HG03103 (cell line): Measurements from ENCODE around the gene UBE2N.
"Not testable (repeated sequence)": the region's sequence is repeated elsewhere in the genome, so short reads cannot be mapped to it uniquely, and the experiment has no call there.

Source experiments
- ATAC-seq: cut with Tn5 transposase; IDR thresholded peaks from one replicate; pipeline ENCODE4 v1.9.1; 2021; ENCODE audit warnings: low read depth; ENCODE audit not compliant: unreplicated experiment

Gene UBE2N

DNA sequence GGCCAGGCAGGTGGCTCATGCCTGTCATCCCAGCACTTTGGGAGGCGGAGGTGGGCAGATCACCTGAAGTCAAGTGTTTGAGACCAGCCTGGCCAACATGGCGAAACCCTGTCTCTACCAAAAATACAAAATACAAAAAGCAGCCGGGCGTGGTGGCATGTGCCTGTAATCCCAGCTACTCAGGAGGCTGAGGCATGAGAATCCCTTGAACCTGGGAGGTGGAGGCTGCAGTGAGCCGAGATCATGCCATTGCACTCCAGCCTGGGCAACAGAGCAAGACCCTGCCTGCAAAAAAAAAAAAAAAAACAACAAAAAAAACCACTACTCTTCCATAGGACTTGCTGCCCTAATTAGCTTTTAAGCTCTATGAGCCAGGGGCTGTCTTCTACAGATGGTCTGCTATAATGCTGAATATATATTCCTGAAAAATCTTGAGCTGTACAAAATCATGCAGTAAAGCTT is 59.7 kb downstream of the UBE2N start:
- not testable (repeated sequence) for ATAC-seq

DNA sequence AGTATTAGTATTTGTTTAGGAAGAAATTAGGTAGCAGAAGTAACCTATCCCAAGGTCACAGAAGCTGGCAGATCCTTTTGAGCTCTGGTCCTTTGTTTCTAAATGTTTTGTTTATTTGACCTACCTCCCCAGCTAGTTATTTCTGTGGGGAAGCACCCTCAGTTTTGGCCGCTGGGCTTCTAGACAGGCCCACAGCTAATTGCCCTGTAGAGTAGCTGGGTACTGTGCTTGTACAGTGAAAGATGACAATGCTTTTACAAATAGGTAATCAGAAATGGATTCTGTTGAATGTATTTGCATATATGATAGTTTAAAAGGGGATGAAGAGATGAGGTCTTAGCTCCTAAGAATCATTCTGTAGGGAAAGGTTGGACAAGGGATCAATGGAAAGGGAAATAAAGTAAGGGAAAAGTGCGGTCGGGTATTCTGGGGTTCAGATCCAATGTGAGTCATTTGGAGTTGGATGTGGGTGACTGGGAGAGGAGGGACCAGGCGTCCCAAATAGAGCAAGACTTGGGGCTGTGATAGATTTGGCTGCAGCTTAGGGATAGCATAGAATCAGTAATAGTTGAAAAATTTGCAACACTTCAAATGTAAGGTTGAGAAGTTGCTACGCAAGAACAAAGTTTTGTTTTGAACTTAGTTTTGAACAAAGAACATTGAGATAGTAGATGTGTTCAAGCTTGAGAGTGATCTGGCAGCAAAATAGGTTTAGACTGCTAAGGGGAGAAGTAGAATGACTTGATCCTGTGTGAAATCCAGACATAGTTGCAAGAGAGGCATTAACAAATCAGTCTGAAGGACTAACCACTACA is 60.4 kb downstream of the UBE2N start:
- ATAC-seq, result no peak

DNA sequence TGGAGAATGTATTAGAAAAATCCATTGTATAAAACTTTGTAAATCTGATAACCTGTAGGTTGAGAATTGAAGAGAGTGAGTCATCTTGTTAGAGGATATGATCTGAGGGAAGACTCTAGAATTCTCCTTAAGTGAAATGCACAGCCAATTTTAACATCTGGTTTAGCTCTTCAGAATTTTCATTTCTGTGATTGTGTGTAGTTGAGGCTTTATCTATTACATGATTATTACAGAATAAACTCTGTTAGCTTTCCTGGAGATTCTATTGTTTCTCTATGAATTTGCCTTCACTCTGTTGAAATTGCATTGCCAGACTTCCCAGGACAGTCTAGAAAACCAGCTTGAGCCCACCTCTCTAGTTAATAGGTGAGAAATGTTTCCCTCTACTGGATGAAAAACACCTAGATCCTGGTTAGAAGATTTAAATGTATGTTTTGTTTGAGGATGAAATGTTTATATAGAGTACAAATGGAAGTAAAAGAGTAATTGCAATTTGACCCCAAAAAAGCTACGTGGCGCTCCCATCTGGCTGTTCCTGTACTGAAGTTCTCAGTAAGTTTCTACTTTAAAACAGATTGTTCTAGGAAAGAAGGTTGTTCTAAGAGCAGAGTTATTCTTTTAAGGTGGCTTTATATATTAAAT is 61.1 kb downstream of the UBE2N start:
- ATAC-seq, result no peak

DNA sequence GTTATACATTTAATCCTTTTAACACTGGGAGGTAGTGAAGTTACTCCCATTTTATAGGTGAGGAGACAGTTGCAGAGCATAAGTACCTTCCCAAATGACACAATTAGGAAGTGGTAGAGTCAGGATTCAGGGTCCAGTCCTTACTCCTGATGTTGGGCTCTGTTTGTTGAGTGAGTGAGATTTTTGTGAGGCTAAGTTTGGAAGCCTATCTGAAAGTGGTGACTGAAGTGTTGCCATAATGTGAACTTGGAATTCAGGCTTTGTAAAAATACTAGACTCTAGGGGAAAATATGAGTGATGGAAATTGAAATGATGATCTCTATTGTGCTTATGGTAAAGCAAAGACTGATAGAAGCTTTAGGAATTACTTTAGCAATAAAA is 61.8 kb downstream of the UBE2N start:
- ATAC-seq, result no peak

DNA sequence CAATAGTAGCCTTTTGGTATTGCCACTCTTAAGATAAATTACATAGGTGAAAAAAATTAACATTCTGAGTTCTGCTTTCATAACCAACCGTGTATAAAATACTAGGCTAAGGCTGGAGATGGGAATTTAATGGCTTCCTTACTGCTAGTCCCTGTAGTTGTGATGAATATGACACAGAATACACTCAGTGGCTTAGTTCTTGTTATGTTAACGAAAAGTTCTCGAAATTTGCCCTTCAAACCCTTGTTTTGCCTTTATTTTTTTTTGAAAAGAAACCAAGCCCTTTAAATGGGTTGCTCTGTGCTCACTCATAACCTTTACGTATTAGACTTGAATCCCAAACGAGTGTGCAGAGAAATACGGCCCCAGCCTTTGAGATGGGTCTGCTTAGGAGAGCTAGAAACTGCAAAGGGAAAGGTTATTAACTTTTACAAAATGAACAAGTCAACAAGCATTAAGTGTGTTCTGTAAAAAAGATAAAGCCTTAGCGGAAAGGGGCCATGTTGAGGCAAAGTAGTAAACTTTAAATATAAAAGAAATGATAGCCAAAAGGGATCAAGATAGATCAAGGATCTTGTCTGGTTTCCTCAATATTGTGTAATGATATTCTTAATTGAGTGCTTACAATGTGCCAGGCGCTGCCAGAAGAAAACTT is 62.3 kb downstream of the UBE2N start:
- ATAC-seq, result no peak

DNA sequence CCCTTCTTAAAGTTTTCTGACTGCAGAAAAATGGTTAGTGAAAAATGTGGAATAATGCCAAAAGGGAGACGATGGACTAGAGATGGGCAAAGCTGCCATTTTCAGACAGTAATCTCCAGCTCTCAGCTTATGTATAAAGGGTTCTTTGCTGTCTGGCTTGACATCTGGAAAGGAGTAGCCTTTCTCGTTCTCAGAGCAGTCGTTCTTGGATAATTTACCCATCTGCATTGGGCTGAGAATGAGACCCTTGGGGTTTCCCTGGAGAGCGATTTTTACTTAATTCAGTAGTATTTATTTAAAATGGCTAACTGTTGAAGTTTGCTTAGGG is 62.8 kb downstream of the UBE2N start:
- ATAC-seq, result no peak

DNA sequence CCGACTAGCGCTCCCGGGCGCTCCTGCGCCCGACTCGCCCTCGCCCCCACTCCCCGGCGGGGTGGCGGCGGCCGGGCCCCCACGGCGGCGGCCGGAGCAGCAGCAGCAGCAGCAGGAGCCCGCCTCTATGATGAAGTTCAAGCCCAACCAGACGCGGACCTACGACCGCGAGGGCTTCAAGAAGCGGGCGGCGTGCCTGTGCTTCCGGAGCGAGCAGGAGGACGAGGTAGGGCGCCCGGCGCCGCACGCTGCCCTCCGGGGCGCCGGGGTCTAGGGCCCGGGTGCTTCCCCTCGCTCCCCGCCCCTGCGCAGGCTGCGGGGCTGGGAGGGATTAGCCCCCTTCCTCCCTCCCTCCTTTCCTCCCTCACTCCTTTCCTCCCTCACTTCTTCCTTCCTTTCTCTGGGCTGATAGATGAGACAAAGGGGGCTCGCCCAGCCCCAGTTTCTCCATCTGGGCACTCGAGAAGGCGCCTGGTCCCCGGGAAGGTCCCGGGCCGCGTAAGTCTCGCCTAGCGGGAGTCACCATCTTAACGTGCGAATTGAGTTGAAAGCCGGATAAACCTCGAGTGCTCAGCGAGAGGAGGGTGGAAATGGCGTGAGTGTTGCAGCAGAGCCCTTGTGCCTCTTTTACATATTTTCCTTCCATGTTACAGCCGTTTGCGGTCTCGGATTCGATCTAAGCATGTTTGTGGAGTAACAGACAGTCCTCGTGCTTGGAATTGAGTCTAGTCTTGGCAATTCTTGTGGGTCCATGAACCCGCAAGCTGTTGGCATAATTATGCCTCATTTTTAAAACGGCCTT is 63.4 kb downstream of the UBE2N start:
- ATAC-seq, result peak; percentile 24

DNA sequence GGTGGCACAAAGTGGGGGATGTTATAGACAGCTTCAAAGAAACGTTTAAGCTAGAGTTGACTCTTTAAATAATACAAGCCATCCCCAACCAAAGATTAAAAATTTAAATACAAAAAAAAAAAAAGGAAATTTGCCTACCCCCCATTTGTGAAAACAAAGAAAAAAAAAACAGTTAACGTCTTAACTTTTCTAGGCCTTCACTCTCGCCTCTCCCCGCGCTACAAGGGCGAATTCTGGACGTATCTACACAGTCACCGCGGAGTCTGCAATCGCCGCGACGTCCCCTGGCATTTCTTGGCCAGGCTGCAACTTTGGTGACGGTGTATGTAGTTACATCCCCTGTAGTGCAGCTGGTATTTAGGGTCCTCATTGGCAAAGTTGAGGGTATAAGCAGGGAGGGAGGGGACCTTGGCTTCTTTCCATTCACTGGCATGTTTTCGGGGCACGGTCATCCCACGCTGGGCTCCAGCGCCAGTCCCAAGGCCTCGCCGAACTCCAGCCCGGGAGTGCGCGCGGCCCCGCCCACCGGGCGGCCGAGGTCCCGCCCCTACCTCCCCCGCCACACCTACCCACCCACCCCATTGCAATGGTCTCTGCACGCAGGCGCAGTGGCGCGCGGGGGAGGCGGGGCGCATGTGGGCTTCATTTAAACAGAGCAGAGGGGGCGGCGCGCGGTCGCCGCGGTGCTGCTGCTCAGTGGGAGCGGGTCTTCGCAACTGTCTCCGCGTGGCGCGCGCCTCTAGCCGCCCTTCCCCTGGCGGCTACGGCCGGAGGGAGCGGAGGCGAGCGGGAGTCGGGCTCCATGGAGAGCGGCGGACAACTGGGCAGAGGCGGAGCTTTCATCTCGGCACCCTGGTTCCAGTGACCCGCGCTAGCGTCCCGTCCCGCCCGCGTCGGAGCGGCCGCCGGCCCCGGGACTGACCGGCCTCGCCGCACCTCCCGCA is 64.2 kb downstream of the UBE2N start, which contains the start of gene NUDT4:
TSS of gene NUDT4 (plus strand) at position 674 of the 944 bp plus-strand sequence. CDS start 398 bp downstream, outside the sequence.
- peak; percentile 65 for ATAC-seq

DNA sequence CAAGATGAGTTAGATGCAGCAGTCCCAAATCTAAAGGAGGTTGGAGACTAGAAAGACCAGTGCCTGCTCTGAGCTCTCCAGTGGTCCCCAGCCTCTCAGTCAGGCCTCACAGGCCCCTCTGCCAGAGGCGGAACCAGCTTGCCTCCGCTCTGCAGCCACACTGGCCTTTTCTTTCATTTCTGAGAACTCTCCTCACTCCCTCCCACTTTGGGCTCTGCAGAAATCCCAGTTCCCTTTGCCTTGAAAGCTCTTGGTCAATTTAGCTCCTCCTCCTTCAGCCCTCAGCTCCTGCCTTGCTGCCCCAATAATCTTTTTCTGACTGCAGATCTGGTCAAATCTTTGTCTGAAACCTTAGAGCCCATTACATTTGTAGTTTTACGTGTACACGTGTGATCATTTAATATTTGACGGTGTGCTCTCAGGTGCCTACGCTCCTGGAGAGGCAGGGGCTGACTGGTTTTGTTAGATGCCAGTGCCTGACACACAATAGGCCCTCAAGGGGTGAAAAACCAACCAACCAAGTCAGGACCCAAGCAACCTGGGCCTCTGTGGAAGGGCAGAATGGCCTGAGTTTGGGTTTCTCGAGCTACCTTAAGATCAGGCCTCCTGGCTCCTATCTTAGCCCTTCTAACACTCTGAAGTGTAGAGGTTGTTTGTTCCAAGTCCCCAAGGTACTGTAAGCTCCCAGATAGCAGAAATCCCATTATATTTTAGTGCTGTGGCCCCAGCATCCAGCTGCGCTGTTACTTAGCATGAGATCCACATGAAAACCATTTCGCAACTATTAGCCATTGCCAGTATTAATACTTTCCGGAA is 65.1 kb downstream of the UBE2N start:
- no peak for ATAC-seq

DNA sequence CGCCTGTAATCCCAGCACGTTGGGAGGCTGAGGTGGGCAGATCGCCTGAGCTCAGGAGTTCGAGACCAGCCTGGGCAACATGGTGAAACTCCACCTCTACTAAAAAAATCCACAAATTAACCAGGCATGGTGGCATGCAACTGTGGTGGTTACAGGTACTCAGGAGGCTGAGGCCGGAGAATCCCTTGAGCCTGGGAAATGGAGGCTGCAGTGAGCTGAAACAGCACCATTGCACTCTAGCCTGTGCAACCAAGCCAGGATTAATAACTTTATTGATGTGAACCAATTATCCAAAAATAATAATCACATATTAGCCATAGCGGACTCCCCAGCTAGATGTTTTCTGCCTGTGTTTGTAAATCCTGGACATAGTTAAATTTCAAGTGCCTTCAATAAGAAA is 65.8 kb downstream of the UBE2N start:
- ATAC-seq, result no peak

DNA sequence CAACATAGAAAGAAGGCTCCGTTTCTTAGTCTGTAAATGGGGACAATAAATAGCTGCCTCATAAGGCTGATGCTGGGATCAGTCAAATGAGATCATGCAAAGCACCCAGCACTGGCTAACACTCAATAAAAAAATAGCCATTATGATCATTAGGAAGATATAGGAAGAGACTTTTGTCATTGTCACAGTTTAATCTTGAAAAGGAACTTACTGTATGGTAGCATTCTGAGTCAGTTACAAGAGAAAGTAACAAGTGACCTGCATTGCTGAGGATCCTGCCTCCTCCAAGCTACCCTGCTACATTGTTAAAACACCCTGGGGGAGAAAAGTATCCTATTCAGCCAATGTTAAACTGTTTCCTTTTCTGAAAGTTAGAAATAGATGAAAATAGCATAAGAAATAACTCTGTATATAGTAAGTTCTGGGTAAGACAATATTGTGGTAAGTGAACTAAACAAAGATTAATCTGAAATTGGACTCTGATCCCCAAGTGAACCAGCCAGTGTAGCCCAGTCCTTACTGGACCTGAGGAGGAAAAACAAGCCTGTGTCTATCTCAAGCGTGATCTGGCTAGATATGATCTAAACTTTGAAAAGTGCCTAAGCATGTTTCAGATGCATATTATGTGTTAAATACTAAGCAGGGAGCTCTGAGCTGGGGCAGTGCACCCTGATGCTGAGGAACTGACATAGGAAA is 67.6 kb downstream of the UBE2N start:
- ATAC-seq, result no peak

DNA sequence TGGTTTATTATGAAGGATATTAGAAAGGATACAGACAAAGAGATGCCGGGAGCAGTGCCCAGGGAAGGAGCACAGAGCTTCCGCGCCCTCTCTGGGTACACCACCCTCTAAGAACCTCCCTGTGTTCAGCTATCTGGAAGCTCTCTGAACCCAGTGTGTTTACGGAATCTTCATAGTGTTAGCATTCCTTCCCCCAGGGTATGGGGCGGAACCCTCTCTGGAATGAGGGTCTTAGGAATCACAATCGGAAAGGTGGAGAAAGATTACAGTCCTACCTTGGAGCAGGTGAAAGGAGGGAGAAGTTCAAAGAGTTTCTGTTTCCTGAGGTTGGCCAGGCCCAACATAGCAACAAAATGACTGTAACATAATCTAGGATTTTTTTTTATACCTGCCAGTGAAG is 70.8 kb downstream of the UBE2N start:
- ATAC-seq, result no peak

DNA sequence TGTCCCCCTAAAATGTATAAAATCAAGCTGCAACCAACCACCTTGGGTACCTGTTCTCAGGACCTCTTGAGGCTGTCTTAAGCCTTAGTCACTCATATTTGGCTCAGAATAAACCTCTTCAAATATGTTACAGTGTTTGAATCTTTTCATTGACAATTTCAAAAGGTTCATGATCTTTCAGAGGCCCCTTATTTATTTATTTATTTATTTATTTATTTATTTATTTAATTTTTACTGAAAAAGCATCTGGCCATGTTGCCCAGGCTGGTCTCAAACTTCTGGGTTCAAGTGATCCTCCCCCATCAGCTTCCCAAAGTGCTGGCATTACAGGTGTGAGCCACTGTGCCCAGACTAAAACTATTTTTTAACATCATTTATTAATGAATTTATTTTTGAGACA is 72.2 kb downstream of the UBE2N start:
- no peak for ATAC-seq

DNA sequence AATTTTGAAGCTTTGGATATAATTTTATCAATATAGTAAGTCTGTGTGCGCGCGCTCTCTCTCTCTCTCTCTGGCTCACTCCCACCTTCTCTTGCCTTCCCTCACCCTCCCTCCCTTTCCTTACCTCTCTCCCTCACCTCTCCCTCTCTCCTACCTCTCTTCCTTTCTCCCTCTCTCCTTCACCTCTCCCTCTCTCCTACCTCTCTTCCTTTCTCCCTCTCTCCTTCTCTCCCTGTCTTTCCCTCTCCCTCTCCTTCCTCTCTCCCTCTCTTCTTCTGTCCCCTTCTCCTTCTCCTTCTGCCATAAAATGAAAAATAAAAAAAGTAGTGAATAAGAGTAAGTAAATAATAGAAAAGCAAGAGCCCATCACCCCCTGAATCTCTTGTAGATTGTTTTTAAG is 73.0 kb downstream of the UBE2N start:
- no peak for ATAC-seq

DNA sequence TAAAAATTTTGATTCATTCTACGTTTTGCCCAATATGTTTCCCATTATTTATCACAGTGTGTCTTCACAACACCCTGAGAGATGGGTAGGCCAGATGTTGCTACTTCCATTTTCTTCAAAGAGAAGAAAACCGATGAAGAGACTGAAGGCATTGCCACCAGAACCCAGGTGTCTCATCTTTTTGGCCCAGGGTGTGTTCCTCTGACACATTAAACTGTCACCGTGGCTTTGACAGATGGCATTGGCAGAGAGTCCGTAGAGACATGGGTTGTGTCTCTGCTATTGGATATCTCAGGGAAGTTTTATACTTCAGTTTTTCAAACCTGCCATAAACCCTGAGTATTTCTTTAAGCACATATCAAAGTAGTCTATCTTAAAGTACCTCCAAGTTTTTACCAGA is 75.3 kb downstream of the UBE2N start:
- no peak for ATAC-seq

DNA sequence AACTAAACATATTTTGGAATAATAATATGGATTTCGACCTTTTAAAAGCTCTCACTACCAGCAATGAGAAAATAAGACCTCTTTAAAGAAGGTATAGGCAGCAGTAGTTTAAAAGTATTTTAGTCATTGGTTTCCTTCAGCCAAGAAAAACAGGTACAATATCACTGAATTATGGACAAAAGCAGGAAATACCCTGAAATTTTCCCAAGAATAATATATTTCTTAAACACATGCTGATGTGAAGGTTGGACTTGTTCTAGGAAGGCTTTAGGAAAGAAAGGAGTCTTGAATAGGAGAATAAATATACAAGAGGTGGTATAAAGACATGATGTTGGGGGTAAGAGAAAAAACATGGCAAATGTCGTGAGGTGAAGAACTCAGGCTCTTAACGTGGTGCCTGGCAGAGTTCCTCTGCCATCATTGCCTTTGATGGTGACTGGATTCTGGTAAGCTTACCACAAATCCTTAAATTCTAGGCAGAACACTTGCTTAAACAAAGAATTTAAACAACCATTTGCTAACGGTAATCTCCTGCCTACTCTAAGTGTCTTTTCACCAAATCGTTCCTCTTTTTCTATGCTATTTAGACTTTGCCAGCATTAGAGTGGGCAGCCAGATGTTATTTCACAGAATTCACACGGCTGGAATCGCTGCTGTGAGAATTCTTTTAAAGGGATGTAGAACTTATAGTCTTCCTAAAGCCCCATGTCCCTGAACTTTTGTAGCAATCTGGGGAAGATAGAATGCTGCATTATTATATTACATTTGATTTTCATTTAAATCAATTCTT is 75.9 kb downstream of the UBE2N start:
- ATAC-seq, result no peak

DNA sequence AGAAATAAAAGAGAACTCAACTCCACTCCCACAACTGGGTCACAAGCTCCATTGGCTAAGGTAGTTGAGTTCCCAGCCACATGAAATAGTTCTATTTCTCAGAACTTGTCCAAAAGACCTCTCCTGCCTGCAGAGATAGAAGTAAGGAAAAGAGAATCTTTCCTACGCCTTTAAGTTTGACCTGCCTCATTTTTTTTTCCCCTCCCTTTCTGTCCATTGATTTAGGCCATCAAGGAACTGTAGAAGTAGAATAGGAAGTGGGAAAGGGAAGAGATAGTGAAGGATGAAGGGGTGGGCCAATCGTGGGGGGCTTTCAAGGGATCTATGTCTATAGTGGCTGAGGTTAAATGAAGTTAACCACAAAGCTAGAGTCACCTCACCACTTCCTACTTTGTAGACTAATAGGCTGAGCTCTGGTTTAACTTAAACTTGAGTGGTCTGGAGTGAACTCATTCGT is 77.9 kb downstream of the UBE2N start:
- ATAC-seq, result peak; percentile 74
